ENCODE data around the gene BRAF. TPM values are rescaled to one million over a fixed set of nuclear protein-coding genes. Genes with fewer than 3 reads are reported as not detected.

BRAF gene
- total and polyA plus RNA-seq, 2 of the 8 experiments (the other 6 are each of a cell fraction or from before 2014, with no cell fraction given), result 11.4 to 32.6 TPM

DNA sequence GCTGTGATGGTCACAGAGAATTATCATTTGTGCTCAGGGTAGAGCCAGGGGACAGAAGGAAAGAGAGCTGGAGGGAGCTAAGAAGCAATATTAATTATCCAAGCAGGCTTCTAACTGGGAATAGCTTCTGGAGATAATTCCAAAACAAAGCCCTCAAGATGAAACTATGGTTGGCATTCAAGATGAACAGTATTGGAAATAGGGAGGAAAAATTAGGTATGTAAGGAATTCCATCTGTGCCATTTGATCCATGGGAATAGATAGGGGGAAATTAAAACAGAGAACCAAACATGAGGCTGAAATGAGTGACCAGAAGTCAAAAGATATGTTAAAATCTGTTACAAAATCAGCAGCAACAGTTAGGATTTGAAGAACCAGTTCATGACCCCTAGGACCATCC is 152.9 kb downstream of the BRAF start:
- no peak overlapping the region for H3K14ac ChIP-seq (ENCODE audit: insufficient read length)
- H3K79me1 ChIP-seq (ENCODE audit: low read depth, low read length), result no peaks in the 10 kb centered on the region
- H2BK12ac ChIP-seq (ENCODE audit: low read depth, low read length), result no peak overlapping the region
- H3K4me1 ChIP-seq (replicated peaks in 1 of 4; ENCODE audit: control insufficient read depth in 3 of 4, insufficient read depth in 4 of 4, low read length in 3 of 4), result no peaks in the 10 kb centered on the region
- H3K23me2 ChIP-seq (ENCODE audit: low read depth, low read length), result no peaks in the 10 kb centered on the region
- no peak overlapping the region for H2BK5ac ChIP-seq (ENCODE audit: low read depth, low read length)
- no peak overlapping the region for H3K23ac ChIP-seq (ENCODE audit: insufficient read length)
- ChIA-PET CTCF (ENCODE audit: partially characterized antibody) (interaction anchor here (0.7 to 1.4 kb wide), 4 partner anchors 31 to 97 kb away, joined by 3 to 5 read pairs (median 3); no protein-coding TSS in a partner anchor), POLR2A (ENCODE audit: partially characterized antibody) (no interaction called here)
- TF ChIP-seq TEAD4 (IDR thresholded peaks at IDR 0.05; ENCODE audit: low read depth, low read length), result no peak
- no peak for TF ChIP-seq SP4 (IDR thresholded peaks at IDR 0.05; ENCODE audit: low read length)
- TF ChIP-seq JUN (IDR thresholded peaks at IDR 0.05; ENCODE audit: low read depth, low read length), result no peak
- no peak for TF ChIP-seq CHD1 (IDR thresholded peaks at IDR 0.05; ENCODE audit: low read depth, low read length)
- no peak for TF ChIP-seq EP300 (IDR thresholded peaks at IDR 0.05; ENCODE audit: borderline replicate concordance in 1 of 2, low read depth in 2 of 2, low read length in 2 of 2)
- TF ChIP-seq EZH2 (IDR thresholded peaks at IDR 0.05; ENCODE audit: low read depth, low read length, severe bottlenecking), result no peak
- H3K18ac ChIP-seq (ENCODE audit: extremely low read depth, low read length), result no peak overlapping the region
- FAIRE-seq (no peak), DNase-seq (ENCODE audit: low read depth in 1 of 2, low spot score in 2 of 2) (no peak)
- H3K36me3 ChIP-seq (ENCODE audit: control insufficient read depth in 2 of 4, insufficient read depth in 4 of 4, low read length in 3 of 4), result peaks cover 0 to 6% (median 0%) of the 10 kb centered on the region in 4 experiments; a peak in 4 of 8 replicates
- H3K27ac ChIP-seq (ENCODE audit: low read depth, low read length), result no peak overlapping the region
- no peak overlapping the region for H3K4me3 ChIP-seq (ENCODE audit: extremely low read depth in 1 of 4, insufficient read depth in 2 of 4, low read depth in 3 of 4, low read length in 4 of 4)
- no peaks in the 10 kb centered on the region for H3K27me3 ChIP-seq (replicated peaks in 1 of 4; ENCODE audit: control insufficient read depth in 3 of 4, extremely low read depth in 1 of 4, insufficient read depth in 3 of 4, low read length in 3 of 4)
- H2BK15ac ChIP-seq (ENCODE audit: low read length), result no peak overlapping the region
- H3K4me2 ChIP-seq (ENCODE audit: insufficient read depth in 1 of 2, low read depth in 2 of 2, low read length in 2 of 2), result no peak overlapping the region
- H2AK5ac ChIP-seq (ENCODE audit: low read depth, low read length), result no peak overlapping the region
- H2BK20ac ChIP-seq (ENCODE audit: low read length), result no peak overlapping the region
- no peaks in the 10 kb centered on the region for H3K79me2 ChIP-seq (ENCODE audit: control insufficient read depth in 1 of 2, insufficient read depth in 2 of 2, low read length in 2 of 2)
- H4K20me1 ChIP-seq (replicated peaks in 1 of 2; ENCODE audit: control insufficient read depth in 1 of 2, insufficient read depth in 2 of 2, low read length in 2 of 2), result peaks cover 0 to 2% of the 10 kb centered on the region in 2 experiments
- H4K91ac ChIP-seq (replicated peaks; ENCODE audit: insufficient read length, low read length), result no peak overlapping the region
- H3K4ac ChIP-seq (replicated peaks; ENCODE audit: insufficient read length, low read depth, low read length), result no peak overlapping the region
- no peaks in the 10 kb centered on the region for H3K9me3 ChIP-seq (ENCODE audit: insufficient read depth in 2 of 2, low read depth in 1 of 2, low read length in 1 of 2)
- H3K56ac ChIP-seq (replicated peaks; ENCODE audit: insufficient read length, low read depth, low read length), result no peak overlapping the region
- no peak overlapping the region for H2AFZ ChIP-seq (ENCODE audit: low read length)
- H2BK120ac ChIP-seq (replicated peaks; ENCODE audit: low read depth, low read length), result no peak overlapping the region
- no peak overlapping the region for H4K8ac ChIP-seq (ENCODE audit: extremely low read depth, insufficient read depth, low read length)
- no peak overlapping the region for H3K9ac ChIP-seq (replicated peaks in 1 of 4; ENCODE audit: extremely low read depth in 1 of 4, low read depth in 3 of 4, low read length in 3 of 4)
- no peak overlapping the region for H4K5ac ChIP-seq (ENCODE audit: insufficient read length, low read depth, low read length)
